ENCODE results near the gene MAP3K4. TPM values are rescaled to one million over a fixed set of nuclear protein-coding genes. Genes with fewer than 3 reads are reported as not detected.

The MAP3K4 gene
- total RNA-seq, 1 experiment from 2014 or later, result 54.3 TPM

DNA sequence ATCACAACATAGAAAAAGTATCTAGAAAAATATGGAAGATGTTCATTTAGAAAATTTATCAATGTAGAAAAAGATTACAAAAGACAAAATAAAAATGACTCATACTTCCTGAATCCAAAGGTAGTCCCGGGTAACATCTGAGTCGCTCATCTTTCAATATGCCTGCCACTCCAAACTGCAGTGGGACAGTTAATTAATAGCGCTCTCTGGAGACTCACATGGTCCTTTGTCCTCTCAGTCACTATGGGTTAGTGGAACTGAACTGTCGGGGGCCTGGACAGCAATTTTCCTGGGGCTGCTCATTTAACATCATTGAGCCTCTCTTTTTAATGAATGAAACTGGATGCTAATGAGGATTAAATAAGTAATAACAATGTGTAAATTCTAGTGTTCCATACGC, 103.4 kb downstream of the MAP3K4 start:
- Histone ChIP-seq H4K20me1 (ENCODE audit: control insufficient read depth, insufficient read depth, insufficient read length) (no peaks in the 10 kb centered on the region), H2BK20ac (ENCODE audit: low read depth, low read length, poor library complexity, severe bottlenecking) (no peak overlapping the region), H3K14ac (ENCODE audit: insufficient read depth, low read length) (no peak overlapping the region), H2BK12ac (ENCODE audit: insufficient read length, low read depth, low read length) (no peak overlapping the region), H3K79me1 (ENCODE audit: insufficient read depth, low read depth, low read length, poor library complexity, severe bottlenecking) (no peaks in the 10 kb centered on the region), H3T11ph (ENCODE audit: low read length) (no peak overlapping the region), H3K4ac (ENCODE audit: low read depth, low read length) (no peak overlapping the region), H2BK15ac (ENCODE audit: low read depth, low read length) (no peak overlapping the region), H2BK5ac (ENCODE audit: insufficient read length, low read length) (no peak overlapping the region), H3K27me3 (ENCODE audit: insufficient read depth, low read length) (no peaks in the 10 kb centered on the region), H3K4me2 (ENCODE audit: insufficient read depth, insufficient read length, low read length) (no peak overlapping the region), H3K9ac (ENCODE audit: extremely low read depth, insufficient read length, low read length) (no peak overlapping the region), H2AK5ac (ENCODE audit: insufficient read length, low read length) (no peak overlapping the region), H3K27ac (ENCODE audit: insufficient read length, low read depth, low read length) (no peak overlapping the region), H3K23ac (ENCODE audit: insufficient read length, low read depth, low read length) (no peak overlapping the region), H4K8ac (replicated peaks; ENCODE audit: insufficient read length, low read depth, low read length) (no peak overlapping the region), H3K23me2 (ENCODE audit: insufficient read length, low read depth, low read length, poor library complexity, severe bottlenecking) (no peaks in the 10 kb centered on the region), H2BK120ac (ENCODE audit: low read depth, low read length, poor library complexity, severe bottlenecking) (no peak overlapping the region), H3K56ac (ENCODE audit: insufficient read length, low read depth, low read length) (no peak overlapping the region), H3K79me2 (ENCODE audit: insufficient read depth, low read length) (no peaks in the 10 kb centered on the region), H4K91ac (ENCODE audit: insufficient read length, low read depth, low read length) (no peak overlapping the region), H4K5ac (ENCODE audit: insufficient read length, low read depth, low read length) (no peak overlapping the region), H3K18ac (ENCODE audit: insufficient read length, low read depth, low read length) (no peak overlapping the region), H3K4me1 (ENCODE audit: insufficient read depth, low read length) (no peaks in the 10 kb centered on the region), H2AFZ (ENCODE audit: low read length) (no peak overlapping the region), H3K9me3 (ENCODE audit: control insufficient read depth, low read depth, low read length) (no peaks in the 10 kb centered on the region)
- H3K36me3 Mint-ChIP-seq (ENCODE audit: insufficient read depth in 1 of 3, low read depth in 3 of 3), result peaks cover 13 to 54% (median 38%) of the 10 kb centered on the region in 3 experiments; a peak in 5 of 7 replicates
- no peaks in the 10 kb centered on the region for H3K27me3 Mint-ChIP-seq (ENCODE audit: low read depth)
- H3K4me1 Mint-ChIP-seq, result peaks cover 8 to 12% of the 10 kb centered on the region in 2 experiments
- peak overlapping the region in 2 of 3 experiments; percentile 17 to 20; a peak in 1 of 7 replicates for H3K27ac Mint-ChIP-seq
- TF ChIP-seq CTCF (conservative IDR thresholded peaks at IDR 0.05), result no peak
- H3K4me3 Mint-ChIP-seq, result no peak overlapping the region
- WGBS (ENCODE audit: extremely low coverage, insufficient read length, low lambda C conversion rate), result no CpG with 5 or more reads among the region's 5 CpGs
- DNase-seq, result no peak
- no peaks in the 10 kb centered on the region for H3K9me3 Mint-ChIP-seq
